Ovary (tissue), 3 donors: Measurements from ENCODE around the gene OR51Q1.

ENCODE experiments used
- EP300 ChIP-seq: sonication (generic); formaldehyde crosslinking; IDR thresholded peaks from one replicate; pipeline ENCODE4 v1.6.1; 2017; ENCODE audit warnings: antibody characterized with exemption
- POLR2A ChIP-seq: fragments of 450-650 bp; IDR thresholded peaks from one replicate; pipeline ENCODE4 v1.6.1; 2017; ENCODE audit warnings: antibody characterized with exemption, mild to moderate bottlenecking, moderate library complexity
- TF ChIP-seq, protein P1 (sequence below), 3 donors: fragments of 450-650 bp in 2 of 3; fragments of 200-600 bp in 1 of 3; IDR thresholded peaks; one replicate each; pipeline versions ENCODE4 v1.5.1 to v1.8.0; 2016 to 2022; ENCODE audit warnings: antibody characterized with exemption in 3 of 3, mild to moderate bottlenecking in 1 of 3
- donor health status: DM: no; HTN: no; CAD: no.

DNA sequence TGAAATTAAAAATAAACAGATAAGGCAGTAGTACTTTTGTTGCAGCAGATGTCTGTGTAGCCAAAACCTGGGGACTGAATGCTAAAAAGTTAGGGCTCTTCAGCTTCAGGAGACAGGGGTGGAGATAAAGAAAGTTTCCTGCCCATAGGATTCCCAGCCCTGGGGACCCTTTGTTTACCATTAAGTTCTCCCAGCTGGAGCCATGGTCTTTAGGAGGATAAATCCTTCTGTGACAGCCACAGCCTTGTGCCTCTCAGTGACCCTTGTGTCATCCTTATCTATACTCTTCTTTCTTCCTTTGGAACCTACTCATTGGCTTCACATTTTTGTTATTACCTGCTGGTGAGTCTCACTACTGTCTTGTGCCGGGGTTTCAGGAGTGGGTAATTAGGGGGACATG lies 38.3 kb upstream of the OR51Q1 start, which contains the start of gene OR51M1:
- TF ChIP-seq, protein P1, sequence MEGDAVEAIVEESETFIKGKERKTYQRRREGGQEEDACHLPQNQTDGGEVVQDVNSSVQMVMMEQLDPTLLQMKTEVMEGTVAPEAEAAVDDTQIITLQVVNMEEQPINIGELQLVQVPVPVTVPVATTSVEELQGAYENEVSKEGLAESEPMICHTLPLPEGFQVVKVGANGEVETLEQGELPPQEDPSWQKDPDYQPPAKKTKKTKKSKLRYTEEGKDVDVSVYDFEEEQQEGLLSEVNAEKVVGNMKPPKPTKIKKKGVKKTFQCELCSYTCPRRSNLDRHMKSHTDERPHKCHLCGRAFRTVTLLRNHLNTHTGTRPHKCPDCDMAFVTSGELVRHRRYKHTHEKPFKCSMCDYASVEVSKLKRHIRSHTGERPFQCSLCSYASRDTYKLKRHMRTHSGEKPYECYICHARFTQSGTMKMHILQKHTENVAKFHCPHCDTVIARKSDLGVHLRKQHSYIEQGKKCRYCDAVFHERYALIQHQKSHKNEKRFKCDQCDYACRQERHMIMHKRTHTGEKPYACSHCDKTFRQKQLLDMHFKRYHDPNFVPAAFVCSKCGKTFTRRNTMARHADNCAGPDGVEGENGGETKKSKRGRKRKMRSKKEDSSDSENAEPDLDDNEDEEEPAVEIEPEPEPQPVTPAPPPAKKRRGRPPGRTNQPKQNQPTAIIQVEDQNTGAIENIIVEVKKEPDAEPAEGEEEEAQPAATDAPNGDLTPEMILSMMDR (IDR thresholded peaks at IDR 0.05), result no peak
- TF ChIP-seq POLR2A (no peak), EP300 (no peak)
